ENCODE measurements around the gene BCL2A1.
"Not testable (repeated sequence)": the region's sequence is repeated elsewhere in the genome, so short reads cannot be mapped to it uniquely, and the experiment has no call there.

The BCL2A1 gene

DNA sequence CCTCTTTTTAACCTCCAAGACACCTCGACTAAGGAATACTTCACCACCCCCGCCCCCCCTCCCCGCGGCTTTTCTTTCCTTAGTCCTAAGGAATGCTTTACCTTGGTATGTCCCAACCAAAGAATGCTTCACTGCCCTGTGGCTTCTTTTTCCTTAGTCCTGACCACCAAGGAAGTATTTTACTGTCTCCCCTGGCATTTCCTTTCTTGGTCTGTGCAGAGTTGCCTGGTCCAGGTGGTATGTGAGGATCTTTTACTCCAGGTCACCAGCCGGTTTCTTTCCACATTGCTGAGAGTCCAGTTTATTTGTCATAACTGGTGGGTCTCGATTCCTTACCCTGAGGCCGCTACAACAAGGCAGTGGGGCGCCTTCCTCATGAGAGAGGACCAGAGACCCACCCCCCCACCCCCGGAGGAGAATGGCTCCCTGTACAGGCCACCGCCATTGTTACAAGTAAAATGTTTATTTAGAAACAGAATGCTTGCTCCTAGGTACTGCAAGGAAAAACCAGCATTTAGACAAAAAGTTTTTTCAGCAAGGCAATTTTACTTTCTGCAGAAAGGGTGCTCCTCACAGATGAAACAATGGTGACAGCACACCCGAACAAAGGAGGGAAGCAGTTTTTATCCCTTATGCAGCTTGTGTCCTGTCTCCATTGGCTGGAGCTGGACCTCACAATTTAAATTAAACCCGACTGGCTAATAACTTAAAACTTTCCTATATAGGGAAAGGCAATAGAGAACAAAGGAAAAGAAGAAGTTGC lies 51.1 kb downstream of the BCL2A1 start:
- no peak for DNase-seq

DNA sequence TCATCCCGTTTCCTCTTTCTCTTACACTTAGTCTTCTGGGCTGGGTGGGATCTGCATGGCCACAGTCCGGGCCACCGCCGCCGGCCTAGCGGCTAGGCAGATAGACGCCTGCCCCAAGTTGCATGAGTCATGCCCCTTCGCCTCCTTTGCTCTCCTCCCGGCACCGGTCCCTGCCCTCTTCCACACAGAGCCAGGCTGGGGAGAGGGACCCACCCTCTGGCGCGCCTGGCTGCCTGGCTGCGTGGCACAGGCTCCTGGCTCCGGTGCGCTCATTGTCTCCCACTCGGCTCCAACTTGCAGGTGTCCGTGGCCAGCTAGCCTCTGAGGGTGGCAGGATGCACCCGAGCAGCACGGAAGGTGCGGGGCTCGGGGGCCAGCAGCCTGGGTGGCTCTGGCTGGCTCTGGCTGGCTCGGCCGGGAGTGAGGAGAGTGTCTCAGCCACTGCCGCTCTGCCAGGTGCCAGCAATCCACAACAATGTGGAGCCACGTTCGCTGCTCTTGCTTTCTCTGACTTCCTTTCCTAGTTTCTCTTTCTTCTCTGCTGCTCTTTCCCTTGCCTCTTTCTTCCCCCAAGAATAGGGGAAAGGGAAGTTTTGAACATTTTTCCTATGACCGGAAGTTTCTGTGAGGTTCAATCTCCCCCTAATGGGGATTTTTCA lies 51.8 kb downstream of the BCL2A1 start:
- DNase-seq, result no peak

DNA sequence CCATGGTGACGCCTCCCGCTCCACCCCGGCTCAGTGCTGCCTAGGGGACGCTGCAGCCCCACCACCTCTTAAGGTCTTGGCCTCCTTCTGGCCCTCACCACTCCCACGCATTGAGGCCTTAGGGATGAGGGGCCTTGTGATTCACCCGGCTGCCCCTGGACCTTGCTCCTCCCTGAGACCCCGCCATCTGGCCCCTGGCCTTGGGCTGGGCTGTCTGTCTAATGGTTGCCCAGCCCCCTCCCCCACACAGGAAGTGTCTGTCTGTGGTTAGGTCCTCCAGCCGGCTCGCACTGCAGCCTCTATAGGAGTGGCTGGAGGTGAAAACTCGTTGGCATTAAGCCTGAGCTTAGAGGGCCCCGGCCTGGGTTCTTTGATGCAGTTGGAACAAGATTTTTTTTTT lies 52.7 kb downstream of the BCL2A1 start:
- DNase-seq, result no peak

DNA sequence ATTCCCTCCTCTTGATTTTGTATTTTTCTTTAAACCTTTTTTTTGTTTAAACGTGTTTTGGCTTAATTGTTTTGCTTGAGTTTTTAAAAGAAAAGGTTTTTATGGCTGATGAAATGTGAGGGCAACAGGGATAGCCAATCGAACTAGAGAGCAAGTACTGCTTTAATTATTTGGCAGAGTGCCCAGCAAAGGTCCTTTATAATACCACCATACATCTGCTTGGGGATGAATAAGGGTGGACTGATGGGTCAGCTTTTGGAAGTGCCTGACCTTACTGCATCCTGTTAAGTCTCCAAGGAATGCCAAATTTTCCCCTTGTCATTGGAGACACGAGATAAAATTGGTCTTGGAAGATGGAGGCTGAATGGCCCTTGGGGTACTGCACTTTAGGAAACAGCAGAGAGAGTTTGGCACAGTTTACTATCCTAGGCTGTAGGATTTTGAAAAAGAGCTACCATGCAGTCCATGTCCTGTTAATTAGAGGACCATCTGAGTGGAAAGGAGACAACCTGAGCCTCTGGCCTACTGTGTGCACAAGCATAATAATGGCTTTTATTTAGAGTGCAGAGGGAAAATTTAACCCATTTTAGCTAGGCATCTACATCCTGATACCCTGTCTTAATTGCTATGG lies 54.4 kb downstream of the BCL2A1 start:
- DNase-seq, result no peak

DNA sequence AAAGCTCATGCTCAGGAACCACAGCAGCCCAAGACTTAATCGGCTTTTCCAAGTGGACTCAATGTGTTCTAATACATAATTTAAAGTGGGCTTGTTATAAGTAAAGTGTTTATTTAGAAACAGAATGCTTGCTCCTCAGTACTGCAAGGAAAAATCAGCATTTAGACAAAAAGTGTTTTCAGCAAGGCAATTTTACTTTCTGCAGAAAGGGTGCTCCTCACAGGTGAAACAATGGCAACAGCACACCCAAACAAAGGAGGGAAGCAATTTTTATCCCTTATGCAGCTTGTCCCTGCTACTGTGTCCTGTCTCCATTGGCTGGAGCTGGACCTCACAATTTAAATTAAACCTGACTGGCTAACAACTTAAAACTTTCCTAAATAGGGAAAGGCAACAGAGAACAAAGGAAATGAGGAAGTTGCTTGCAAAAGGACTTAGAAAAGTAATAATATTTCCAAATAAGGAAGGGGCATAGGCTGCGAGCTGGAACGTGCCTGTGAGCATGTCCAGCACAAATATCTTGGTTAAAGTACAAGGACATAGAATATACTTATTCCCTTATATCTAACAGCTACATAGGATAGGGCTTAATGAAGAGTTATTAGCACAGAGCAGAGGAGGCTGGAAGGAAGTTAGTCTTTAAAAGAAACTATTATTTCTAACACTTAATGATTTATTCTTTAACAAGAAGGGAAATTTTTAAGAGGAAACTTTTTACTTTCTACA lies 55.1 kb downstream of the BCL2A1 start:
- DNase-seq, result not testable (repeated sequence)

DNA sequence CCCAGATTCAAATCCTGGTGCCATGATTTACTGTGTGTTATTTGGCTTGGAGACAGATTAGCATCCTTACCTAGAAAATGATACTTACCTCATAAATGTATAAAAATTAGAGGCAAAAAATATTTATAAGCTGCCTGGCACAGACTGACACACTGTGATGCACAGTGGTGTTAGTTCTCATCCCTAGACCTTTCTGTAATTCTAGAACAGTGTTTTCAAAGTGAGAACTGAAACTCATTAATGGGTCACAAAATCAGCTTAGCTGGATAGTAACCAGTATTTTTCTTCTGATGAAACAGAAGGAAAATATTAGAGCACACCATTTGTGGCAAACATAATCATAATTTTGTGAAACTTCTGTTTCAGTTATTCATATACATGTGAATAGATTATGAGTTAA lies 56.3 kb downstream of the BCL2A1 start:
- DNase-seq, result no peak

Measured in stimulated activated naive CD4-positive, alpha-beta T cell treated with Interleukin-2 at 50 U/mL for 16 hours (primary cell).